Mesendoderm (in vitro differentiated cells): ENCODE measurements around the gene KCNJ9.

Source experiments
- DNase-seq: peaks from one replicate; pipeline ENCODE4 v3.0.0; 2013
- H2AK5ac ChIP-seq: 2 replicates; pipeline ENCODE4 v1.6.1; 2013; ENCODE audit warnings: low read length, inconsistent platforms
- H2BK120ac ChIP-seq: 2 replicates; pipeline ENCODE4 v1.6.1; 2013; ENCODE audit warnings: low read depth, mild to moderate bottlenecking, low read length, moderate library complexity, mixed read lengths
- H2BK15ac ChIP-seq: replicated peaks from 2 replicates; pipeline ENCODE4 v1.6.1; 2013; ENCODE audit warnings: low read depth, mild to moderate bottlenecking, moderate library complexity
- H2BK5ac ChIP-seq: 2 replicates; pipeline ENCODE4 v1.6.1; 2013; ENCODE audit warnings: low read length, inconsistent platforms
- H3K18ac ChIP-seq: 2 replicates; pipeline ENCODE4 v1.6.1; 2013; ENCODE audit warnings: mild to moderate bottlenecking, low read length, mixed read lengths
- H3K23ac ChIP-seq: one replicate; pipeline ENCODE4 v1.6.1; 2013; ENCODE audit warnings: low read length
- H3K27ac ChIP-seq: 2 replicates; pipeline ENCODE4 v1.5.1; 2013; ENCODE audit warnings: low read depth, mild to moderate bottlenecking, inconsistent platforms, low read length, moderate library complexity
- H3K27me3 ChIP-seq: 2 replicates; pipeline ENCODE4 v1.6.1; 2013; ENCODE audit warnings: low read length, control low read depth, mild to moderate bottlenecking, inconsistent platforms; ENCODE audit not compliant: insufficient read depth, poor library complexity
- H3K36me3 ChIP-seq: 2 replicates; pipeline ENCODE4 v1.6.1; 2013; ENCODE audit warnings: low read length, inconsistent platforms; ENCODE audit not compliant: control insufficient read depth, insufficient read depth
- H3K4ac ChIP-seq: one replicate; pipeline ENCODE4 v1.6.1; 2013; ENCODE audit warnings: low read depth, mild to moderate bottlenecking, low read length, moderate library complexity
- H3K4me1 ChIP-seq: 2 replicates; pipeline ENCODE4 v1.6.1; 2013; ENCODE audit warnings: low read depth, low read length, inconsistent platforms; ENCODE audit not compliant: control insufficient read depth
- H3K4me2 ChIP-seq: 2 replicates; pipeline ENCODE4 v1.6.1; 2013; ENCODE audit warnings: low read length
- H3K4me3 ChIP-seq: 2 replicates; pipeline ENCODE4 v1.5.1; 2013; ENCODE audit warnings: mild to moderate bottlenecking, low read length
- H3K56ac ChIP-seq: one replicate; pipeline ENCODE4 v1.6.1; 2013; ENCODE audit warnings: low read length
- H3K79me1 ChIP-seq: 2 replicates; pipeline ENCODE4 v1.6.1; 2013; ENCODE audit warnings: low read length, inconsistent platforms
- H3K79me2 ChIP-seq: 2 replicates; pipeline ENCODE4 v1.6.1; 2013; ENCODE audit warnings: mild to moderate bottlenecking, low read length; ENCODE audit not compliant: control insufficient read depth, insufficient read depth
- H3K9ac ChIP-seq: 2 replicates; pipeline ENCODE4 v1.6.1; 2013; ENCODE audit warnings: low read length, inconsistent platforms
- H4K5ac ChIP-seq: one replicate; pipeline ENCODE4 v1.6.1; 2013; ENCODE audit warnings: low read length
- H4K8ac ChIP-seq: one replicate; pipeline ENCODE4 v1.6.1; 2013; ENCODE audit warnings: low read depth, mild to moderate bottlenecking, control low read depth, low read length, moderate library complexity
- WGBS: extraction: QIAGEN DNeasy Blood & Tissue Kit; methylation state at CpG from one replicate; pipeline ENCODE4 v1.1.7; 2013; ENCODE audit warnings: low lambda C conversion rate, missing lambda C conversion rate; ENCODE audit not compliant: insufficient coverage; ENCODE audit errors: extremely low coverage; 5-methylcytosine and 5-hydroxymethylcytosine counted together

Gene KCNJ9

GRCh38 chr1:160074865-160075264 lies 6.5 kb upstream of the KCNJ9 start:
- H3K4me1 ChIP-seq, result no peaks in the 10 kb centered on the region
- no peak overlapping the region for H3K4me3 ChIP-seq
- no peak overlapping the region for H3K18ac ChIP-seq
- H3K27me3 ChIP-seq, result no peaks in the 10 kb centered on the region
- no peak for DNase-seq
- H3K9ac ChIP-seq, result no peak overlapping the region
- H4K5ac ChIP-seq, result no peak overlapping the region
- no peak overlapping the region for H3K4ac ChIP-seq
- no peak overlapping the region for H4K8ac ChIP-seq
- H3K36me3 ChIP-seq, result no peaks in the 10 kb centered on the region
- no peak overlapping the region for H3K56ac ChIP-seq
- H2BK120ac ChIP-seq, result no peak overlapping the region
- H2BK15ac ChIP-seq, result no peak overlapping the region
- no peak overlapping the region for H2AK5ac ChIP-seq
- no peak overlapping the region for H3K23ac ChIP-seq
- H3K27ac ChIP-seq, result no peak overlapping the region
- no CpG with 5 or more reads among the region's 4 CpGs for WGBS
- no peaks in the 10 kb centered on the region for H3K79me1 ChIP-seq
- no peak overlapping the region for H2BK5ac ChIP-seq
- H3K4me2 ChIP-seq, result no peak overlapping the region
- H3K79me2 ChIP-seq, result no peaks in the 10 kb centered on the region

- no peak overlapping the region for H3K23ac ChIP-seq
- no CpG with 5 or more reads among the region's 2 CpGs for WGBS
Measured at GRCh38 chr1:160075836-160076235, 5.5 kb upstream of the KCNJ9 start.

GRCh38 chr1:160076295-160076694 lies 5.0 kb upstream of the KCNJ9 start:
- H3K18ac ChIP-seq, result no peak overlapping the region
- H3K27ac ChIP-seq, result no peak overlapping the region

More at GRCh38 chr1:160075836-160076235, 5.5 kb upstream of the KCNJ9 start:
- Histone ChIP-seq H4K5ac (no peak overlapping the region), H4K8ac (no peak overlapping the region), H3K56ac (no peak overlapping the region), H3K79me2 (no peaks in the 10 kb centered on the region), H3K27me3 (peaks cover 1% of the 10 kb centered on the region), H3K4ac (no peak overlapping the region), H2BK120ac (no peak overlapping the region), H3K79me1 (no peaks in the 10 kb centered on the region), H3K4me1 (no peaks in the 10 kb centered on the region), H3K18ac (no peak overlapping the region), H2BK15ac (no peak overlapping the region), H2BK5ac (no peak overlapping the region), H3K4me2 (no peak overlapping the region), H2AK5ac (no peak overlapping the region), H3K36me3 (no peaks in the 10 kb centered on the region), H3K4me3 (no peak overlapping the region), H3K9ac (no peak overlapping the region), H3K27ac (no peak overlapping the region)
- DNase-seq, result no peak

GRCh38 chr1:160077486-160077885 lies 3.9 kb upstream of the KCNJ9 start:
- Histone ChIP-seq H3K23ac (no peak overlapping the region), H3K4me3 (no peak overlapping the region), H3K4me2 (no peak overlapping the region), H3K9ac (no peak overlapping the region), H2BK15ac (no peak overlapping the region), H3K27me3 (peaks cover 2% of the 10 kb centered on the region), H2AK5ac (no peak overlapping the region), H4K5ac (no peak overlapping the region), H3K4me1 (no peaks in the 10 kb centered on the region), H3K27ac (no peak overlapping the region), H3K56ac (no peak overlapping the region), H3K79me2 (no peaks in the 10 kb centered on the region), H3K18ac (no peak overlapping the region), H4K8ac (no peak overlapping the region), H3K36me3 (no peaks in the 10 kb centered on the region), H2BK120ac (no peak overlapping the region), H3K4ac (no peak overlapping the region), H2BK5ac (no peak overlapping the region), H3K79me1 (no peaks in the 10 kb centered on the region)
- DNase-seq, result no peak

More at GRCh38 chr1:160076295-160076694, 5.0 kb upstream of the KCNJ9 start:
- H3K27me3 ChIP-seq, result peaks cover 2% of the 10 kb centered on the region
- H2BK5ac ChIP-seq, result no peak overlapping the region
- no peak for DNase-seq
- no peak overlapping the region for H2BK15ac ChIP-seq
- H3K4me2 ChIP-seq, result no peak overlapping the region
- H3K79me2 ChIP-seq, result no peaks in the 10 kb centered on the region
- WGBS, result no CpG with 5 or more reads among the region's 3 CpGs
- no peak overlapping the region for H3K56ac ChIP-seq
- H4K5ac ChIP-seq, result no peak overlapping the region
- no peaks in the 10 kb centered on the region for H3K36me3 ChIP-seq
- H3K23ac ChIP-seq, result no peak overlapping the region
- H3K4me1 ChIP-seq, result no peaks in the 10 kb centered on the region
- H2BK120ac ChIP-seq, result no peak overlapping the region
- H3K9ac ChIP-seq, result no peak overlapping the region
- H3K4me3 ChIP-seq, result no peak overlapping the region
- H2AK5ac ChIP-seq, result no peak overlapping the region
- H4K8ac ChIP-seq, result no peak overlapping the region
- no peak overlapping the region for H3K4ac ChIP-seq
- no peaks in the 10 kb centered on the region for H3K79me1 ChIP-seq

GRCh38 chr1:160078512-160079195 lies 2.7 kb upstream of the KCNJ9 start:
- Histone ChIP-seq H3K79me1 (no peaks in the 10 kb centered on the region), H3K27me3 (peaks cover 3% of the 10 kb centered on the region), H2BK120ac (no peak overlapping the region), H3K36me3 (no peaks in the 10 kb centered on the region), H2BK15ac (no peak overlapping the region), H3K56ac (no peak overlapping the region), H4K5ac (no peak overlapping the region), H3K4ac (no peak overlapping the region), H3K4me1 (no peaks in the 10 kb centered on the region), H2BK5ac (no peak overlapping the region), H3K23ac (no peak overlapping the region), H3K18ac (no peak overlapping the region), H3K79me2 (no peaks in the 10 kb centered on the region), H3K4me3 (no peak overlapping the region), H3K4me2 (no peak overlapping the region), H3K27ac (no peak overlapping the region), H3K9ac (no peak overlapping the region), H2AK5ac (no peak overlapping the region), H4K8ac (no peak overlapping the region)
- DNase-seq, result peak; percentile 70
- no CpG with 5 or more reads among the region's 8 CpGs for WGBS

- DNase-seq, result no peak
- H3K18ac ChIP-seq, result no peak overlapping the region
- no peak overlapping the region for H3K4ac ChIP-seq
- no peak overlapping the region for H3K56ac ChIP-seq
- H3K4me3 ChIP-seq, result no peak overlapping the region
- H3K27ac ChIP-seq, result no peak overlapping the region
- no peak overlapping the region for H3K23ac ChIP-seq
- no peaks in the 10 kb centered on the region for H3K36me3 ChIP-seq
- H3K4me2 ChIP-seq, result no peak overlapping the region
- H2BK15ac ChIP-seq, result no peak overlapping the region
- no peak overlapping the region for H4K5ac ChIP-seq
- no CpG with 5 or more reads among the region's 4 CpGs for WGBS
- H2BK120ac ChIP-seq, result no peak overlapping the region
- peaks cover 3% of the 10 kb centered on the region for H3K27me3 ChIP-seq
- no peak overlapping the region for H2BK5ac ChIP-seq
- H3K4me1 ChIP-seq, result no peaks in the 10 kb centered on the region
- H3K79me2 ChIP-seq, result no peaks in the 10 kb centered on the region
- no peak overlapping the region for H3K9ac ChIP-seq
- no peak overlapping the region for H4K8ac ChIP-seq
- no peak overlapping the region for H2AK5ac ChIP-seq
- no peaks in the 10 kb centered on the region for H3K79me1 ChIP-seq
Measured at GRCh38 chr1:160079448-160079847, 1.9 kb upstream of the KCNJ9 start.
